Activated CD4-positive, alpha-beta T cell treated with anti-CD3 and anti-CD28 coated beads, Interleukin-2, amount 50 U/mL, for 16 hours (primary cell): ENCODE measurements around the gene LATS2.

ENCODE experiments used
- DNase-seq: peaks from one replicate; pipeline ENCODE4 v3.0.0-alpha.2; 2020

The LATS2 gene

DNA sequence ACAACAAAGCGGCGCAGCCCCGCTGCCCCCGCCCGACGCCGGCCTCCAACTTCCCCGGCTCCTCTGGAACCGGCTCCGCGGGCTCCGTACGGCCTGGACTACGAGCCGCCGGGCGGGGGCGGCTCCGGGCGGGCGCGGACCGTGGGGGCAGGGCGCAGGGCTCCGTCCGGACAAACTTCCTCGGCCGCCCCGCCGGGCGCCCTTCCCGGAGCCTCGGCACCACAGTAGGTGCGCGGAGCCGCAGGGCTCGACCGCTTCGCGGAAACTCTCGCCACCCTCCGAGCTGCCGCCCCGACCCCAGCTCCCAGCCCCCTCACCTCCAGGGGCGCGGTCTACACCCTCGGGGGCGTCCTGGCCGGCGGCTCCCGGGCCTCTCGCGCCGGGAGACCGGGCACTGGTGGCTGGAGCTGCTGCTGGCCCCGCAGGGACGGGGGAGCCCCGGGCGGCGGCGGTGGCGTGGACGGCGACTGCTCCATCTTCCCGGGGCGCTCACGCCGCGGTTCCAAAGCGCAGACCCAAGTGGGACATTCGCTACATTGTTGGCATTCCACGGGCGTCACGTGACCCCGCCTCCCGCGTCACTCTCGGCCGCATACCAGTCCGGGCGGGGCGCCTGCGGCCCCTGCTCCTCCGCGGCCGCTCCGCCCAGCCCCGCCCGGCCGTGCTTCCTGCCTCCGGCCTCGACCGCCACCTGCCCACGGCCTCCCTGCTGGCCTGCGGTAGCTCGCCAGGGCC lies at the start of gene LATS2:
Gene LATS2, minus strand, starts transcription at position 558 of the 735 bp plus-strand sequence. CDS start 15,560 bp downstream, outside the sequence.
- DNase-seq: peak; percentile 63

DNA sequence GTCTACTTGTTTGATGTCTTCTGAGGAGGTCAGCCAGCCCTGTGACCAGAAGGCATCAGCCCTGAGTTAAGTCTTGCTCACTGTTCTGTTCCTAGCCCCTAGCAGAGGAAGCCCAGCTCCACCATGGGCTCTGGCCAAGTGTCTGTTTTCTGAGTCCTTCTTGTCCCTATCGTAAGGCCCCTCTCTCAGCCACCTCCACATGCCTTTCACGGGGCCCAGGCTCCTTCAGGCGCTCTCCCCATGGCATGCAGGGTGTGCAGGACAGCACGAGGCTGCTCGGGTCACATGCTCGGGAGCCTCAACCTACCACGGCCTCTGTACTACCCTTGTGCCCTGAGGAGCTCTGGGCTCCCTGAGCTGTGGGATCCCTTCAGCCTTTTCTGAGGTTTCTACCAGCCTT lies 47.8 kb upstream of the LATS2 start:
- DNase-seq: no peak

DNA sequence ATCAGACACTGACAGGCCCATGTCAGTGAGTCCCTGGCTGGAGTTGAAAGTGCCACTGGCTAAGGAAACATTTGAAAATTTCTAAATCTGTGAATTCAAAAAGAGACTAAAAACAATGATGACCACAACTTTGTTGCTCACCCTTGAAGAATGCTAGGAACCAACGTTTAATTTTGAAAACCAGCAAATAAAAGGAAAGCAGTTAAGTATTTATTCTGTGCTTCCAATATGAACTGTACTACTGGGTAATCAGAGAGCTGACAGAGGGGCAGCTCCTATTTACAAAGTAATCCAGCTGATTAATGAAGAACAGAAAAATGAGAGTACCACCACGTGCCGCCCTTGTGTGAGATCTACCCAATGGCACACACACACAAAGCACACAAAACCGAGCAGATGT lies 44.7 kb upstream of the LATS2 start:
- DNase-seq: no peak

DNA sequence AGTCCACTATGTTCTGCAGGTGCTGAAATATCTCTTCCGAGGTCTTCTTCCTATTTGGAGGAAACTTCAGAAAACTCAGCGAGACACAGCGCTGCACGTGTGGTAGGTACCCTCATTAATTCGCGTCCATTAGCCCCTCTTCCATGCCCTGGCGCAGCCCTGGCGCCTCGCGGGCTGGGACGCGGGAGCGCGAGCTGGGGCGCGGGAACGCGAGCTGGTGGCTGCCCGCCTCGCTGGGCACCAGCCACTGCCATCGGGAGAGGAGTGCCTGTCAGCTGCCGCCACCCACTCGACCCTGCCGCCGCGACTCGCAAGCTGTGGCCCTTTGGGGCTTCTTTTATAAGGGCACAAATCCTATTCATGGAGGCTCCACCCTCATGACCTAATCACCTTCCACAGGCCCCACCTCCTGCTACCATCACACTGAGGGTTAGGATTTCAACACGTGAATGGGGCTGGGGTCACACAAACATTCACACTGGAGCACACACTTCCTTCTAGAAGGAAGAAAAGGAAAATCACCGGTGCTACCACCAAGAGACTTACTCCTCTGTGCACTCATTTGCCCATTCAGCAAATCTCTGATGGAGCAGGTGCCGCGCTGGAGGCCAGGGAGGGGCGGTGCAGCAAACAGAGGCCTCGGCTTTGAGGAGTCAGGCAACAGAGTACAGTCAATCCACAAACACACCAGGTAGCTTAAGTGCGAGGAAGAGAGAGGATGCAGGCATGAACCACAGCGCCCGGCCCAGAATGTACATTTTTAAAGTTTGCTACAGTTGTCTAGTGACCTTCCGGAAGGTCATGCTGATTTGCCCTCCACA lies 43.0 kb upstream of the LATS2 start:
- DNase-seq: no peak

DNA sequence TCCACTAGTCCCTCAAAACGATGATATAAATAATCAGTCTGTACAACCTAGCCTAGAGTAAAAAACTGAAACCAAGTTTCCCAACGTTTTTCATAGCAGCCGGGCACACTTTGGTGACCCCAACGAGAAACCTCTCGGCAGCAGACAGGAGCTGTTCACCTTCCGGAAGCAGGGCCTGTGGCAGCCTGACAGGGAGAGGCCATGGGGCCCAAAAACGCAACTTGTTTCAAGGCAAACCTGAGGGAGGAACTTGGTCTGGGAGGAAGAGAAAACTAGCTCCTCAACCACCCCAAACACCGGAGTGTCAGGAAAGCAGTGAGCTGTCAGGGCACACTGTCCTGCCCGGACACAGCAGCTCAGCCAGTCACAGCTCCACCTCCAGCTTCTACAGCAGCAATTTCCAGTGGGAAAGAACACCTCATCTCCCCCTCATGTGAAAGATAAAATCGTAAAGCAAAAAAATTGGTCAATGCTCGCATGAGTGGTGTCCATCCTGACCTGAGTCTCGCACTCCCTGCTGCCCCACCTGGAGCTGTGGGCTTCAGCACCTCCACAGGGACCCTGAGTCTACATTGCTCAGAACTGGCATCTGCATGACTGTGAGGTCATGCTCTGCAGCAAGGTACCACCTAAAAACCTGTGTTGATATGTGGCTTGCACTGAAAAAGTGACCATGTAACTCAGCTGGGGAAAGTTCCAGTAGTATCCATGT lies 40.6 kb upstream of the LATS2 start:
- DNase-seq: no peak

DNA sequence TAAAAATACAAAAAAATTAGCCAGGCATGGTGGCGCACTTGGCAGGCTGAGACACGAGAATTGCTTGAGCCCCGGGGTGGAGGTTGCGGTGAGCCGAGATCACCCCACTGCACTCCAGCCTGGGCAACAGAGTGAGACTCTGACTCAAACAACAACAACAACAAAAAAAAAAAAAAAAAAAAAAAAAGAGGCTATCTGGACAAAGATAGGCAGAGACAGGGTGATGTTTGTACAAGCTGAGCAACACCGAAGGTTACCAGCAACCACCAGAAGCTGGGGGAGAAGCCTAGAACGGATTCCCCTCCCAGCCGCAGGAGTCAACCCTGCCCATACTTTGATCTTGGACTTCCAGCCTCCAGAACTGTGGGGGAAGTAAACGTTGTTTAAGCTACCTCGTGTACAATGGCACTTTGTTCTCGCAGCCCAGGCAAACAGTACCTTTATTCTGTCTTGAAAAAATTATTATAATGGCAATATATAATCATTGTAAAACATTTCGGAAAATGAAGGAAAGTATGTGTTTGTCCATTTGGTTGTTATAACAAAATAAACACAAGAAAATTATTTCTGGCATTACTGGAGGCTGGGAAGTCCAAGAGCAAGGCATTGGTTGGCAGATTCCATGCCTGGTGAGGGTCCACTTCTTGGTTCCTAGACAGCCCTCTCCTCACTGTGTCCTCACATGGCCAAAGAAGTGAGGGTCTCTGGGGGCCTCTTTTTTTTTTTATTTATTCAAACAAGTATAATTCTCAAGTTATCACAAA lies 39.8 kb upstream of the LATS2 start:
- DNase-seq: no peak

DNA sequence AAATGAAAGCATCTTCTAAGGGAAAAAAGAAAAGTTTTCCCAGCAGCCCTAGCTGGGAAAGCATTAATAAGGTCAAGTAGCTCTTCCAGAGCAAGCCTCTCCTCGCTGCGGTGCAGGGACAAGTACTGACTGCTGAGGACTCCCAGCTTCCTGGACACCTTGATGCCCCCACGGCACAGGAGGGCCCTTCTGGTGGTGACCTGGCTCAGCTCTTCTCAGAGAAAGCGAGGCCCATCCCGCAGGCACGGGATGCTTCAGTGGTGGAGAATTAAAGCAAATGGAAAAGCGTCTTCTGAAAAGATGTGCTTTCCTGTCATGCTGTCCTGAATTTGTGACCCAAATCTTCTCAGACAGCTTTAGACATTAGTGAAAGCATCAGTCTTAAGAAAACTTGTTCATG lies 38.8 kb upstream of the LATS2 start:
- no peak for DNase-seq

DNA sequence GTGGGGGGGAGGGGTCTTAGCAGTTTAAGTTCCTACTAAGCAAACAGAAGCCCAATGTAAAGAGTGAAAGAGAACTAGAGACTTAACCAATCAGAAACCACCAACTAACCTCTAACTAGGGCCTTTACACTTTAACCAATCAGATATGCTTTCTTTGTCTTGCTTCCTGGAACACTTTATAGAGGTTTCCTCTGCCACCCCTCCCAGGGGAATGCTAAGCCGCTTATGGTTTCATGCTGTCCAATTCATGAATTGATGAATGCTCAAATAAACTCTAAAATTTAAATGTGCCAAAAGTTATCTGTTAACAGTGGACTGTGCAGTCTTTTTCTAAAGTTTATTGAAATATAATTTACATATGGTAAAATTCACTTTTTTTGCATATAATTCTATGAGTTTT lies 33.9 kb upstream of the LATS2 start:
- no peak for DNase-seq

DNA sequence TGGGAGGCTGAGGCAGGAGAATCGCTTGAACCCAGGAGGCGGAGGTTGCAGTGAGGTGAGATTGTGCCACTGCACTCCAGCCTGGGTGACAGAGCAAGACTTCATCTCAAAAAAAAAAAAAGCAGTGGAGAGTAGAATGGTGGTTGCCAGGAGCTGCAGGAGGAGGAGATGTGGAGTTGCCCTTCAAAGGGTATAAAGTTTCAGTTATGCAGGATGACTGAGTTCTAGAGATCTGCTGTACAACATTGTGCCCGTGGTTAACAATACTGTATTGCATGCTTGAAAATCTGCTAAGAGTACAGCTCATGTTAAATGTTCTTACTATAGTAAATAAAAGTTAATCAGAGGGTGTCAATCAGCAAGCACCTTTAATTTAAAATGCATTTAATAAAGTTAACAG lies 28.4 kb upstream of the LATS2 start:
- DNase-seq: peak; percentile 54

DNA sequence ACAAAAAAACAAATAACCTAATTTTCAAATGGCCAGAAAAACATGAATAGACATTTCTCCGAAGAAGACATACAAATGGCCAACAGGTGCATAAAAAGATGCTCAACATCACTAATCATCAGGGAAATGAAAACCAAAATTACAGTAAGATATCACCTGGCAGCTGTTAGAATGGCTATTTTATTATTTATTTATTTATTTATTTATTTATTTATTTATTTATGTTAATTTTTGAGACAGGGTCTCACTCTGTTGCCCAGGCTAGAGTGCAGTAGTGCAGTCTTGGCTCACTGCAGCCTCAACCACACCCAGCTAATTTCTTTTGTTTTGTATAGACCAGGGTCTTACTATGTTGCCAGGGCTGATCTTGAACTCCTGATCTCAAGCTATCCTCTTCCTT lies 27.1 kb upstream of the LATS2 start:
- DNase-seq: no peak

DNA sequence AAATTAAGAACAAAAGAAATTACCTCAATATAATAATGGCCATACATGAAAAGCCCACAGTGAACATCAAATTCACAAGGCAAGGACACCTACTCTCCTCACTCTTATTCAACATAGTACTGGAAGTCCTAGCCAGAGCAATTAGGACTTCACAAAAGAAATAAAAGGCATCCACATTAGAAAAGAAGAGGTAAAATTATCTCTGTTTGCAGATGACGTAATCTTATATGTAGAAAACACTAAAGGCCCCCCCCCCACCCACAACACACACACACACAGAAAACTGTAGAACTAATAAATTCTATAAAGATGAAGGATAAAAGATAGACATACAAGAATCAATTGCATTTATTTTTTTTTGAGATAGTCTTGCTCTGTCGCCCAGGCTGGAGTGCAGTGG lies 25.5 kb upstream of the LATS2 start:
- DNase-seq: no peak

DNA sequence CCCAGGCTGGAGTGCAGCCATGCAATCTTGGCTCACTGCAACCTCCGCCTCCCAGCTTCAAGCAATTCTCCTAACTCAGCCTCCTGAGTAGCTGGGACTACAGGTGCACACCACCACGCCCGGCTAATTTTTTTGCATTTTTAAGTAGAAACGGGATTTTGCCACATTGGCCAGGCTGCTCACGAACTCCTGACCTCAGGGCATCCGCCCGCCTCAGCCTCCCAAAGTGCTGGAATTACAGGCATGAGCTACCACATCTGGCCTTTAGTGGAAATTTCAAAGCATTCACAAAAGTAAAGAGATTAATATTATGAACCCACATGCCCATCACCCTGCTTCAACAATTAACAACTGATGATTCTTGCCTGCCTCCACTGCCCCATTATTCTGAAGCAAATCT lies 20.5 kb upstream of the LATS2 start:
- no peak for DNase-seq

DNA sequence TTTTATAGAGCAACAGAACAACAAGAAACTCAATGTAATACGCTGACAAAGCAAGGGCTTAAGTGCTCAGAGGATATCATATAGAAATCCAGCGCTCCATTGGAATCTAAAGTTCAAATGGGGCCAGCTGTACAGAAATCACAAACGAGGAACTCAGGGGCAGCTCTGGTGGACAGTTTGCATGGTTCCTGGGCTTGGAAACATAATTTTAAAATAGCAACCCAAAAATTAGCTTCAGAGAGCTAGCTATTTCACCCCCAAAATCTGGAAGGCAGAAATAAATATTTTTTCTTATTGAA lies 19.2 kb upstream of the LATS2 start:
- no peak for DNase-seq

DNA sequence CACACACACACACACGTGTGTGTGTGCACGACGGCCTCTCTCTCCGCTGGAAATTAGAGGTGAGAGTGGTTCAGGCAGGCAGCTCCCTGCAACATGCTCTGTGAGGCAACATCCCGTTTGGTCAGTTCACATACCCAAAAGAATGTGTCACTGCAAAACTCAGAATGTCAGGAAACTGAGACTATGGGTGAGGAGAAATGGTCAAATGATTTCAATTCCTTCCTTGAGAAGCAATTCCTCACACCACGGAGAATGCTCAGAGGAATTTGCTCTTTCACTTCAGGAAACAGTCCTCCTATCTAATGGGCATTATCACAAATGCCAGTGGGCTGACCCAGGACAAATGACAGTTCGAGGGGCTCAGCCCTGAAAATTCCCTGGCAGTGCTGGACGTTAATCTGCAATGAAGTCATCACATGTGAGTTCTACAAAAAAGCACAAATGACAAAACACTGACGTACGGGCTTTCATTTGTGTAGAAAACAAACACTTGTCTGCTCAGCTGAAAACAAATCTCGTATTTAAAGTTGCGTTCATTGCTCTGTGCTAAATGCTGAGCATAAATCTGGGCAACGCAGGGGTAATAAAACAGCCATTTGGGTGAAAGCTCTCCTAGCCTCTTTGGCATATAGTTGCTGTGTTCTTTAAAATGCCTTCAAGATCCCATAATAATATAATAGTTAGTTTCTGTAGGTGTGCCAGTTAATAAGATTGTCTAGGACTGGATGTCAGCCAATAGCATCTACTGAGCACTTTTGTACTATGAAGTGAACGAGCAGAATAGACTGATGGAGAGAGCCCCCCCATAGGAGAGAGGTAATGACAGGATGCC lies 18.6 kb upstream of the LATS2 start:
- no peak for DNase-seq

DNA sequence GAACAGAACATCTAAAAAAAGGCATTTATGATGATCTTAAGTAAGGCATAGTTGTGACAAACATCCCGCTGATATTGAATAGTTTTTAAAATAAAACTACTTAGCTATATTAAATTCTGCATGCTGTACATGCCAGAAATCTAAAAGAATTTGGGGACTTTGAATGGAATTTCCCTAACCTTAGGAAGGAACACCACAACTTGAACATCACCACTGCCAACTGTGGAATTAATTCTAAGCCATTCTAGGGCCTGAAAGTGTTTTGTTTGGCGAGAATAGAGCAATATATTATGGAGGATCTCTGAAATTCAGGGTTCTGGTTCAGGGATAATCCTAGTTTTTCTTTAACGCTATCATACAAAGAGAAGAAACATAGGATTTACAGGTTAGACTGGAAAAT lies 17.8 kb upstream of the LATS2 start:
- no peak for DNase-seq

DNA sequence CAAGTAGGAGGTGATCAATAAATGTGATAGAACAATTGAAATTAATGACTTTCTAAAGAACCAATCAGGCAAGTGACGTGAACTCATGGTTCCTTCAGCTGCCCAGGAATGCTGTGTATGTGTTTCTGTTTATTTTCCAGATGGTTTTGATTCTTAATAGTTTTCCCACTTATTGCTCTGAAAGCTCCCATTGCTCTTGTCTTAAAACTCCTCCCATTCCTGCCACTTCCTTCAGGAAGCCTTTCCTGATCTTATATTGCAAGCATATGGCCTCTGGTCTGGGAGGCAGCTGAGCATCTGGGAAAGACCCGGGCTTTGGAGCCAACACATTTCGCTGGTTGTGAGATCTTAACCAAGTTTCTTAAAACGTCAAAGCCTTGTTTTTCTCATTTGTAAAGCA lies 17.1 kb upstream of the LATS2 start:
- no peak for DNase-seq

DNA sequence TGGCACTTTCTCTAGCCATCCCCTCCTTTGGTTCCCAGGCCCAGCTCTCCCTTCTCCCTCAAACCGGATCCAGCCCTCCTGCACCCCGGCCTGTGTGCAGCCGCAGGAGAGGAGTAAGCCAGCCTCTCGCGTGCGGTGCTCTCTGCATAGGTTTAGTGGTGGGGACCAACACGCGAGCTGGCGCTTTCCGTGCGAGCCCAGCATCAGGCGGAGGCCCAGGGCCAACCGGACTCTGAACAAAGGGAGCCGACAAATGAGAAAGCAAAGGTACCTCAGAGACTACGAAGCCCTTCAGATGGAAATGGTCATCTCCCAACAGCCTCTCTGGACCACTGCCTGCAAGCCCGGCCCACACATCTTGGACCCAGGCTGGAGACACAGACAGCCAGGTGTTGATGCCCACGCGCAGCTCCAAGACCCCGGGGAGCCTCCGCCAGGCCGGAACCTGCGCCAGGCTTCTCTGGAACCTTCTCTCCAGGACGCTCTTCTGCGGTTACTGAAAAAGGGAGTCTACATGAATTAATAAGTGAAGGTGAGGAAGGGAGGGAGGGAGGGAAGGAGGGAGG lies 16.5 kb upstream of the LATS2 start:
- DNase-seq: no peak

DNA sequence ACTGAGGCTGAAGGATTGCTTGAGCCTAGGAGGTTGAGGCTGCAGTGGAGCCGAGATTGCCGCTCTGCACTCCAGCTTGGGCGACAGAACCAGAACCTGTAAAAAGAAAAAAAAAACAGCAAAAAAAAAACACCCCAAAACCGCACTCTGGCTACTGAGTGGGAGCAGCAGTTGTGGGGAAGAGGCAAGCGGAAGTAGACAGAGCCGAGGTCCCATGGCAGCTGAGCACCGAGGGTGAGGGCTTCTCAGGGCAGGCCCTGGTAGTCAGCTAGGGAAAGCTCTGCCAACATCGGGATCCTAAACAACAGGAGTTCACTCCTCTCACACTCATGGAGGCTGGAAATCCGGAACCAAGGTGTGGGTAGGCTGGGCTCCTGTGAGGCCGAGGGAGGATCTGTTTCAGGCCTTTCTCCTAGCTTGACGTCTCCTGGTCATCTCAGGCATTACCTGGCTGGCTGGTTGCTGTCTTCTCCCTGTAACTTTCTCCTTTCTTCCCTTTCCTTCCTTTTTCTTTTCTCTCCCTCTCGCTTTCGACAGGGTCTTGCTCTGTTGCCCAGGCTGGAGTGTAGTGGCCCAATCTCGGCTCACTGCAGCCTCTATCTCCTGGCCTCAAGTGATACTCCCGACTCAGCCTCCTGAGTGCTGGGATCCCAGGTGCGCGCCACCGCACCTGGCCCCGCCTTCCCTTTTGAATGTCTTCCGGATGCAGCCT lies 15.8 kb upstream of the LATS2 start:
- no peak for DNase-seq

DNA sequence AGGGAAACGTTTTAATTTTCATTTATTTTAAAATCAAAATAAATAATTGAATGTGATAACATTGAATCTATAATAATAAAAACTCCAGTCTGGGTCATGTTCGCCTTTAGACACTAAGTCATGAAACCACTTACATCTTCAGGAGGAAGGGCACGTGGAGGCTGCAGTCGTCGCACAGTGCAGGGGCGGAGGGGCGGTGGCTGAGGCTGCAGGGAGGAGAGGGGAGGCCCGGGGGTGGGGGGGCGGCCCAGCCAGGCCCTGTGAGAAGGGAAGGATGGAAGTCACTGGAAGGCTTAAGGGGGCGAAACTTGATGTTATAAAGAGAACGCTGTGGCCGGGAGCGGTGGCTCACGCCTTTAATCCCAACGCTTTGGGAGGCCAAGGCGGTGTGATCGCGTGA lies 14.9 kb upstream of the LATS2 start:
- DNase-seq: no peak

DNA sequence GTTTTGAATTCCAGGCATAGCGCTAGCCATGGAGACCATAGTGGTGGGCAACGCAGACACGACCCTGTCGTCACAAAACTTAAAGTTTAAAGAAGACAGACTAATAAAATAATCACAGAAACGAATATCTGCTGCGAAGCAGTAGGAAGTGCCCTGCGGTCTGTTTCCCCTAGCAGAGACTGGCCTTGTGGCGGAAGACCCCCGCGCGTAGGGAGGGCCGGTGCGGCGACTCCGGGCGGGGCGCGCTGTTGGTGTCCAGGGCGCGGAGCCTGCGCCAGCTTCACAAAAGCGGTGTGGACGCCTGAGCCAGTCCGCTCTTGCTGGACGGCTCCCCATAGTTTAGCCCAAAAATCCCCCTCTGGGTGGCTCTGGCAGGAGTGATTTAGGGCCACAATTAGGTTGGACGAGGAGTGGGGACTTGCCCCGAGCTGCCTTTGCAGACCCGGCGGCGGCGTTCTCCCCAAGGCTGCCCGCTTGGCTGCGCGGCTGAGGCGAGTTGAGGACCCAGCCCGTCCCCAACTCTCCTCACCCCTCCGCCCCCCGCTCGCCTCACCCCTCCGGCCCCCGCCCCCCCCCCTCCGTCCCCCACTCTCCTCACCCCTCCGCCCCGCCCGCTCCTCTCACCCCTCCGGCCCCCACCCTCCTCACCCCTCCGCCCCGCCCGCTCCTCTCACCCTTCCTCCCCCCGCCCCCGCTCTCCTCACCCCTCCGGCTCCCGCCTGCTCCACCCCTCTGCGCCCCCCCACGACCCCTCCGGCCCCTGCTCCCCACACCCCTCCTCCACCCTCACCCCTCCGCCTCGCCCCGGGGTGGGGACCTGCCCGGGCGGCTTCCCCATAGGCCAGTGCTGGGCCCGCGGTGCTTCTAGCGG lies 14.2 kb upstream of the LATS2 start:
- no peak for DNase-seq
